Measurements from ENCODE around the gene RAF1.

GRCh38 chr3:12695112-12695511, 31.2 kb upstream of the RAF1 start:
- no peak for TF ChIP-seq CTCF (conservative IDR thresholded peaks at IDR 0.05 in 1 of 2, IDR thresholded peaks at IDR 0.05 in 1 of 2; ENCODE audit: low read depth in 1 of 2, low read length in 2 of 2)
- TF ChIP-seq EZH2 (IDR thresholded peaks at IDR 0.05; ENCODE audit: low read length, missing control alignments) = no peak

All from fibroblast of lung (primary cell).